Fibroblast of upper back skin (primary cell): ENCODE results near the gene BAHCC1.

Source experiments
- DNase-seq: peaks from one replicate; pipeline ENCODE4 v3.0.0-alpha.2; 2013

BAHCC1 gene

DNA sequence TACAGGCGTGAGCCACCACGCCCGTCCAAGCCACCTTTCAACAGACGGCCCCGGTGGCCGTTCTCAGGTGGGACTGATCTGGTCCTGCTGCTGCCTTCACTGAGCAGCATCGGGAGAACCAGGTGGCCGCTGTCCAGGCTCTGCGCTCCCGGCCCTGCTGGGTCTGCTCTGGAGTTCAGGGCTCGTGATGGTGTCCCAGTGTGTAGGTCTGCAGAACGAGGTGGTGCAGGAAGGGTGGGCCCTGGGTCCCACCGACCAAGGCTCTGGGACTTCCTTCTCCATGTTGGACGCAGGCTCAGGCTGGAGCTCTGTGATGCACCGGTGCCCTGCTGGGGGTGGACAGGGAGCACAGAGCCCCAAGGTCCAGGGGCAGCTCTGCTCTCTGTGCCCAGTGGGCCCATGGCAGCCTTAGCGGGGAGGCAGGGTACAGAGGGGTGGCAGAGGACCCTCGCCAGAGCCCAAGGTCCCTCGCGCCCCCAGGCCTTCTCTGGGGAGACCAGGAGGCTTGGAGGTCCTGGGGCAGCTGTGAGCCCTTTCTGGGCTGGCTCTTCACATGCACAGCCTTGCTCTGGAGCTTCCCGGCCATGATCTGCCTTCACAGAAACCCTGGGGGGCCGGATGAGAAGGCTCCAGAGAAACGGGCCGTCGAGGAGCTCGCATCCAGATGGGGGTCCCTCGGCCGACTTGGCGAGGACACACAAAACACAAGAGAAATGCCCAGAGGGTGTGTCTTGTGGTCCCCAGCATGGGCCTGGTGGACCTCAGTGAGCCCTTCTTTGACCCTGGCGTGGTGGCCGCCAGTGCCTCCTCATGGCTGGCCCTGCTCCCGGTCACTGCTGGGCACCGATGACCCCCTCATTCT lies 26.9 kb upstream of the BAHCC1 start:
- no peak for DNase-seq

GRCh38 chr17:81370294-81370693 lies 25.0 kb upstream of the BAHCC1 start:
- DNase-seq: no peak

DNA sequence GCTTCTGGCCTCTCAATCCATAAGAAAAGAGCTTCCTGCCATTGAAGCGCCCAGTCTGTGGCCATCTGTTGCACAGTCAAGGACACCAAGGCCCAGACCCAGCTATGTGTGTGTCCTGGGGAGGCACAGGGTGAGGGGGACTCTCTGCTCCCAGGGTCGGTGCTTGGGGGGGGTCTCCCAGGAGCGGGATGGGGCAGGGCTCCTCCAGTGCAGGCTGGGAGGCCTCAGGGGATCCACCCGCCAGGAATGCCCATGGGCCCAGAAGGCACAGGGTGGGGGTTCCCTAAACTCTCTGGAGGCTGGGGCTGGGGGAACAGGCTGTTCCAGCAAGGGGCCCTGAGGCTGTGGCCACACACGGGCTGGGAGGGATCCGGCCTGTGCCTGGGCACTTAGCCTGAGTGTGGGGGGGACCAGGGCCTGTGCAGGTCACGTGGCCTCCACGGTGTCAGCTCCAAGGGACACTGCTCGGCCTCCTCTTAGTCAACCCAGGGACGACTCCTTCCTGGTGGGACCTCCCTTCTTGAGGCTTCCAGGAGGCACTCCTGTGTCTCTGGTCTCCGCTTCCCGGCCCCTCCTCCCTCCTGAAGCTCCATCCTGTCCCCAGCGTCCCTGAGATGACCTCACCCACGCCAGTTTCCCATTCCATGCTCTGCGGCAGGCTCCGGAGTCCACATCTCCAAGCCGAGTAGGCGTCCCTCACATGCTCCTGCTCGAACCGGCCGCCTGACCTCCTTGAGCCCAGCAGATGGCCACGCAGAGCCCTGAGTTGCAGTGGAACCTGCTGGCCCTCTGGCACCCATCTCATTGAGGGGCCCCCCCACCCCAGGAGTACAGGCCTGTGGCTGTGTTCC lies 23.1 kb upstream of the BAHCC1 start:
- no peak for DNase-seq

GRCh38 chr17:81373536-81374160 lies 21.6 kb upstream of the BAHCC1 start:
- DNase-seq: no peak

GRCh38 chr17:81374890-81375289 lies 20.4 kb upstream of the BAHCC1 start:
- no peak for DNase-seq

- no peak for DNase-seq
Measured at GRCh38 chr17:81376946-81377714, 18.1 kb upstream of the BAHCC1 start.

GRCh38 chr17:81378941-81379511 lies 16.2 kb upstream of the BAHCC1 start:
- DNase-seq: no peak

DNA sequence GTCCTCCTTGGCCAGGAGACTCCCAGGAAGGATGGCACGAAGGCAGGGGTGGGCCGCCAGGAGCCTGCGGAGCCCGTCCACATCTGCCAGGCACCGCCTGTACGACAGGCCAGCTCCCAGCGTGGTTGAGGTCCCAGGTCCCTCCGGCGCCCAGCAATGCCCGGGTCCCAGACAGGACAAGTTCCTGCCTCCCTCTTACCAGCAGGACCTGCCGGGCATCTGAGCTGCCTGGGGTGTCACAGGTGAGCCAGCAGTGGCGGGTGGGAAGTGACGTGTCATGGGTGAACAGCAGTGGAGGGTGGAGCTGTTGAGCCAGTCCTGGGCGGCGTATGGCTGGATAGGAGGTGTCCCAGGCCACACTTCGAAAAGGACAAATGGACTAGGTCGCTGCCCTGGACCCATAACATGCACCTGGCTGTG lies 15.7 kb upstream of the BAHCC1 start:
- DNase-seq: no peak

- no peak for DNase-seq
Measured at GRCh38 chr17:81380131-81380530, 15.1 kb upstream of the BAHCC1 start.

GRCh38 chr17:81380666-81381518 lies 14.4 kb upstream of the BAHCC1 start:
- no peak for DNase-seq

DNA sequence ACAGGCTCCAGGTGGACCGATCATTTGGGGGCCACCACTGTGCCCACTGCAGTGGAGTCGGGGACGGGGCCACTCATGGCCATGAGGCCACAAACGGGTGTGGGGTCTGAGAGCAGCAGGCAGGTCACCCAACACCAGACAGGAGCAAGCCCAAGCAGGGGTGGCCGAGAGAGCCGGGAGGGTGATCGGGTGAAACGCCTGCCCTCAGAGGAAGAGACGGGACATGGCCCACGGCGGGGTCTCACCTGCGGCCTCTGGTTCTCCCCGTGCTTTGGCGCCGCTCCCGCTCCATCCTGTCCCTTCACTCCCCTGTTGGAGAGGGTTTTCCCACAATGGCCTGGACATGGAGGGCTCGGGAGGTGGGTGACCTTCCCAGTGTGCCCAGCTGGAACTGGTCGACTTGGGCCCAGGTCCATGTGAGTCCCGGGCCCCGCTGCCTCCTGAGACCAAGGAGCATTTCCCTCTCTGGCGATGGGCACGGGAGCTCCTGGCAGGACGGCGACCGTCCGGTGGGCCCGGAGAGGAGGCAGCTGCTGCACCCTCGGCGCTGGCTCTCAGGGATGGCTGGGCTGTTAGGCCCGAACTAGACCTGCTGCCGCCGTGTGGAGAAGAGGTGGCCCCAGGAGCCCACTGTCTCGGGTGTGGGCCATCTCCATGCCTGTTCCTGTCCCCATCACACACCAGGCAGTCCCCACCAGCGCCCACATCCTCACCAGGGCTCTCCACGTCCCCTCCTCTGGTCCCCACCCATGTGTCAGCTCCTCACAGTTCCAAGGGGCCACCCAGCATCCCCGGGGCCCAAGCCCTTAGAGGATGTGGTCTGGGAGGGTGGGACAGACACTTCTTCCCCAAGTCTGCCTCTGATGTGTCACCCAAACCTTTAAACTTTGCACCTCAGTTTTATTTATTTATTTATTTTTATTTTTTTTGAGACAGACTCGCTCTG lies 13.4 kb upstream of the BAHCC1 start:
- no peak for DNase-seq

- DNase-seq: no peak
Measured at GRCh38 chr17:81382851-81383250, 12.4 kb upstream of the BAHCC1 start.

DNA sequence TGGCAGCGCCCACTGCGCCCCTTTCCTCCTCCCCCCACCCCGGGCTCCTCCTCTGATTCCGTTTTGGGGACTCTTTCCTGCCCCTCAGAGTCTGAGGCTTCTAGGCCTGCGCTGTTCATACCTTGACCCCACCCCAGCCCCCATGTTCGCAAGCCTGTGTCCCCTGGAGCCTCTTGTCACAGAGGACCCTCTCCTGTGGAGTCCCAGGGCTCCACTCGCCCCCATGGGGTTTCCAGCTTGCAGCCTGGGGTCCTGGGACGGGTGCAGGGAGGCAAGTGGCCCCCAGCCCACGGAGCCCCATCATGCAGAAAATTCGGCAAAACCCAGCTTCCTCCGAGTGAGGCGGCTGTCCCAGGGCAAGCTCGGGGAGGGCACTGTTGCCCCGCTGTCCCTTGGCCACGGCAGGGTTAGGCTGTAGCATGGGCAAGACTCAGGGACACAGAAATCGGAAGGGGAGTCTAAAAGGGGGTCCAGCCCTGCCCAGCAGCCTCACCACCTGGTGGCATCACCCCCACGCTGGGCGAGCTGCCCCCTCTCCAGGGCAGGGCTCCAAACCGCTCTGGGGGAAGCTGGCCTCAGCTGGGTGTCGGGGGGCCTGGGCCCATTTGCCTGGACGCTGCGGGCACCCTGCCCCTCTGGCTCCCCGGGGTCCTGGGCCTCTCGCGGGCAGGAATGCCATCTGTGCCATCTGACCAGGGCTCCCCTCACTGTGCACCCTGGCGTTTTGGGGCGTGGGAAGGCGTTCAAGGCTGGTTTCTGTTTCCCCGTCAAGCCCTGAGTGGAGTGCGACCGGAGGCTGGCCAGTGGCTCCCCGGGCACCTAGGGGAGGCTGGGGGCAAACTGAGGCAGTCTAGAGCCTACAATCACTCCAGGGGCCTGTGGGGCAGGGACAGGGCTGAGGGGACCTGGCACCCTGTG lies 11.5 kb upstream of the BAHCC1 start:
- no peak for DNase-seq

- no peak for DNase-seq
Measured at GRCh38 chr17:81384929-81385319, 10.3 kb upstream of the BAHCC1 start.

GRCh38 chr17:81385320-81386111 lies 9.7 kb upstream of the BAHCC1 start:
- DNase-seq: no peak

- DNase-seq: no peak
Measured at GRCh38 chr17:81386141-81386645, 9.1 kb upstream of the BAHCC1 start.

- DNase-seq: no peak
Measured at GRCh38 chr17:81386646-81387099, 8.6 kb upstream of the BAHCC1 start.
